Skeletal muscle satellite cell (primary cell): Measurements from ENCODE around the gene PLIN5.
"Not testable (repeated sequence)": the region's sequence is repeated elsewhere in the genome, so short reads cannot be mapped to it uniquely, and the experiment has no call there.

Experiments used
- H3K27me3 ChIP-seq: 2 replicates; pipeline ENCODE4 v1.7.0; 2013; ENCODE audit warnings: low read length; ENCODE audit not compliant: control insufficient read depth, insufficient read depth
- H3K36me3 ChIP-seq: 2 replicates; pipeline ENCODE4 v1.7.0; 2013; ENCODE audit warnings: mild to moderate bottlenecking, control low read depth, low read length; ENCODE audit not compliant: insufficient read depth
- H3K4me1 ChIP-seq: 2 replicates; pipeline ENCODE4 v1.7.0; 2013; ENCODE audit warnings: low read length; ENCODE audit not compliant: control insufficient read depth, insufficient read depth
- H3K4me2 ChIP-seq: 2 replicates; pipeline ENCODE4 v1.7.0; 2013; ENCODE audit warnings: mild to moderate bottlenecking, low read length
- H3K4me3 ChIP-seq: 2 replicates; pipeline ENCODE4 v1.7.0; 2013; ENCODE audit warnings: low read length
- H3K9ac ChIP-seq: 2 replicates; pipeline ENCODE4 v1.7.0; 2013; ENCODE audit warnings: mild to moderate bottlenecking, low read depth, low read length, moderate library complexity
- H3K9me3 ChIP-seq: replicated peaks from 2 replicates; pipeline ENCODE4 v1.7.0; 2013; ENCODE audit warnings: mild to moderate bottlenecking, control low read depth, low read length

The PLIN5 gene

DNA sequence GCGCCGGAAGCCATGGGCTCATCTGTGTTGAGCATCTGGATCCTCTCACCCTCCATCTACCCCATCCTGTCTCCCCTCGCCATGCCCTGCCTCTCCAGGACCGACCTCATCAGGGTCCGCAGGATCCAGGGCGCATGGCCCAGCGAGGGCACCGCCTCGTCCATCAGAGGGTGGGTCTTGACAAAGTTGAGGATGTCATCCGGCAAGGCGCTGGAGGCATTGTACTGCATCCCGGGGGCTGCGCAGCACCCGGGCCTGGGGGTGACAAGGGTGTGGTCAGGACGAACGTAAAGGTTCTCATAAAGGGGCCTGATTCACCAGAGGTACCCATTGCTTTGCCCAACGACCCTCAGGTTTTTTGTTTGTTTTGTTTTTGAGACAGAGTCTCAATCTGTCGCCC is 15.0 kb upstream of the PLIN5 start:
- Histone ChIP-seq H3K4me2 (no peak overlapping the region), H3K4me1 (no peaks in the 10 kb centered on the region), H3K36me3 (no peaks in the 10 kb centered on the region), H3K27me3 (peaks cover 4% of the 10 kb centered on the region), H3K9ac (no peak overlapping the region), H3K9me3 (no peaks in the 10 kb centered on the region), H3K4me3 (no peak overlapping the region)

GRCh38 chr19:4548238-4548584 is 13.2 kb upstream of the PLIN5 start:
- H3K4me2 ChIP-seq: no peak overlapping the region
- no peaks in the 10 kb centered on the region for H3K36me3 ChIP-seq
- H3K4me1 ChIP-seq: no peaks in the 10 kb centered on the region

DNA sequence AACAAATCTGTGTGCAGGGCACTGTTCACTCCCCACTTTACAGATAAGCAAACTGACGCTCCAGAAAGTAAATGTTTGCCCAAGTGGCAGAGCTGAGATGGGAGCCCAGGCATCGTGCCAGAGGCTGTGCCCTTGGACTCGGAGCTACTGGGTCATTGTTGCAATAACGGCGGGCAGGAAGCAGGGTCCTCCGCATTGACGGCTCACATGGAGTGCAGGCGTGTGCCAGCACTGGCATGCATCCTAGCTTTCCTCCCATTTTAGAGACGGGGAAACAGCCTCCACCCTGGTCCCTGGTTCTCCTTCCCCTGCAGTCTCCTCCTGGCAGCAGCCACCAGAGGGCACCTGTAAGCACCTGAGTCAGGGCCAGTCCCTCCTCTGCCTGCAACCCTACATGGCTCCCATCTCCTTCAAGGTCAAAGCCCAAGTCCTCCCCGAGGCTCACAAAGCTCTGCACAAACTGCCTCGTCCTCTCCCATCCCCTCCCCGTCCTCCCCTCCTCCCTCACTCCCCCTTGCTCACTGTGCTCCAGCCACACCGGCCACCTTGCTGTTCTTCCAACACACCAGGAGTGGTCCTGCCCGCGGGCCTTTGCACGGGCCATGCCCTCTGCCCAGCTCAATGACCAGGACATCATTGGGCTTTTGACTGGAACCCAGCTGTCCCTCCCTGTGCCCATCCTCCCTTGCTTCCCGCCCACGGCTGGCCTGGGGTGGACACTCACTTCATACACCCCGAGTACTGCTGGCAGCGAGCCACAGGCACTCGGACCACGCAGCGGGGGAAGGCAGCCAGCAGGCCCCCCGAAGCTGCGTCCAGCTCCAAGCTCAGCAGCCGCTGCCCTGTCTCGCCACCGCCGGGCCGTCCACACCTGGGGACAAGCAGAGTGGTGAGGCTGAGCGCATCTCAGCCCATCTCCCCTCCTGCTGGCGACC is 12.5 kb upstream of the PLIN5 start:
- H3K27me3 ChIP-seq: peaks cover 4% of the 10 kb centered on the region
- H3K9ac ChIP-seq: no peak overlapping the region
- H3K36me3 ChIP-seq: no peaks in the 10 kb centered on the region
- H3K4me2 ChIP-seq: no peak overlapping the region
- H3K4me3 ChIP-seq: no peak overlapping the region
- H3K9me3 ChIP-seq: no peaks in the 10 kb centered on the region
- no peaks in the 10 kb centered on the region for H3K4me1 ChIP-seq

More at GRCh38 chr19:4548238-4548584, 13.2 kb upstream of the PLIN5 start:
- Histone ChIP-seq H3K9ac (no peak overlapping the region), H3K9me3 (no peaks in the 10 kb centered on the region), H3K27me3 (peaks cover 4% of the 10 kb centered on the region), H3K4me3 (no peak overlapping the region)

GRCh38 chr19:4543842-4544647 is 9.0 kb upstream of the PLIN5 start:
- no peak overlapping the region for H3K9ac ChIP-seq
- H3K27me3 ChIP-seq: peaks cover 14% of the 10 kb centered on the region
- no peak overlapping the region for H3K4me2 ChIP-seq
- H3K4me1 ChIP-seq: no peaks in the 10 kb centered on the region
- no peaks in the 10 kb centered on the region for H3K36me3 ChIP-seq
- H3K4me3 ChIP-seq: no peak overlapping the region
- H3K9me3 ChIP-seq: no peaks in the 10 kb centered on the region

DNA sequence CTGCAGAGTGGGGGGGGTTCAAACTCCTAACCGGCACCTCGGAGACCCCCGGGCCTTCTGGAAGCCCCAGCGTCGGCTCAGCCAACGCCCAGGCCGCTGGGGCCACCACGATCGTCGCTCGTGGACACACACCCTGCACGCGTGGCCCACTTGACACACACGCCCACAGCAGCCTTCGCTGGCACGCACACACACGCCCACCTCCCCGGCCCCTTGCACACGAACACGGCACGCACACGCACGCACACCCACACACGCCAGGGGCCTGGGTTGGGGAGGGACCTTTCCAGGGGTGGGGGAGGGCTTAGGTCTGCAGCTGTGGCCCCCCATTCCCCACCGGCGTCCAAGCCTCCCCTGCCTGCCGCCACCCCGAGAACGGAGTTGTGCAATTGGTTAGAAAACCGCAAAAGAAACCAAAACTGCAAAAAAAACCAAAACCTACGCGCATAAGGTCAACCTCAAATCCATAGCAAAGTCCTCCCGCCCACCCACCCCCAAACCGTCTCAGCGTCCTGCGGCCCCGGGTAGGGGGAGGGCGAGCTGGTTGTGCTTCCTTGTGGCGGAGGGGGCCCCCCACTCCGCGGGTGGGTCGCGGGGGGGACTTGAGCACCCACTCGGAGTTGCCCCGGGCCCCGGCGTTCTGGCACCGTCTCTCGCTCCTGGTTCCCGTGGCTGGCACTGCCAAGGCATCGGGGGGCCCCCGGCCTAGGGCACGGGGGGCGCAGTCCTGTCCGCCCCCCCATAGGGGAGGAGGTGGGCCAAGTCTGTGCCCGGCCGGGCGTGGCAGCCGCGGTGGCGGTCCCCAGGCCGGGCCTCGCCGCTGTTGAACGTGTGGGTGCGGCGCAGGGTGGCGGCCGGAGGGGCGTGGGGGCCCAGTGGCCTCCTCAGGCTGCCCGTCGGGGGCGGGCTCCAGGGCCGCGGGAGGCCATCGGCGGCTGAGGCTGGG is 8.1 kb upstream of the PLIN5 start:
- Histone ChIP-seq H3K4me2 (no peak overlapping the region), H3K27me3 (peaks cover 22% of the 10 kb centered on the region), H3K4me3 (no peak overlapping the region), H3K4me1 (no peaks in the 10 kb centered on the region), H3K36me3 (no peaks in the 10 kb centered on the region), H3K9ac (no peak overlapping the region), H3K9me3 (no peaks in the 10 kb centered on the region)

DNA sequence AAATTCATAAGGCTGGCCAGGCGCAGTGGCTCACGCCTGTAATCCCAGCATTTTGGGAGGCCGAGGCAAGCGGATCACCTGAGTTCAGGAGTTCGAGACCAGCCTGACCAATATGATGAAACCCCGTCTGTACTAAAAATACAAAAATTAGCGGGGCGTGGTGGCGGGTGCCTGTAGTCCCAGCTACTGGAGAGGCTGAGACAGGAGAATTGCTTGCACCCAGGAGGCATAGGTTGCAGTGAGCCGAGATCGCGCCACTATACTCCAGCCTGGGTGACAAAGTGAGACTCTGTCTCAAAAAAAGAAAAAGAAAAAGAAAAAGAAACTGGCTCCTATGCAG is 6.8 kb upstream of the PLIN5 start:
- H3K4me1 ChIP-seq, H3K4me2 ChIP-seq, H3K4me3 ChIP-seq, H3K9ac ChIP-seq, H3K36me3 ChIP-seq, H3K9me3 ChIP-seq: not testable (repeated sequence)
- peaks cover 30% of the 10 kb centered on the region for H3K27me3 ChIP-seq

- no peak overlapping the region for H3K4me3 ChIP-seq
- H3K4me1 ChIP-seq: no peaks in the 10 kb centered on the region
- H3K36me3 ChIP-seq: no peaks in the 10 kb centered on the region
- no peak overlapping the region for H3K9ac ChIP-seq
- H3K27me3 ChIP-seq: peaks cover 30% of the 10 kb centered on the region
- H3K9me3 ChIP-seq: no peaks in the 10 kb centered on the region
- H3K4me2 ChIP-seq: no peak overlapping the region
Measured at GRCh38 chr19:4541114-4541805, 6.2 kb upstream of the PLIN5 start.

DNA sequence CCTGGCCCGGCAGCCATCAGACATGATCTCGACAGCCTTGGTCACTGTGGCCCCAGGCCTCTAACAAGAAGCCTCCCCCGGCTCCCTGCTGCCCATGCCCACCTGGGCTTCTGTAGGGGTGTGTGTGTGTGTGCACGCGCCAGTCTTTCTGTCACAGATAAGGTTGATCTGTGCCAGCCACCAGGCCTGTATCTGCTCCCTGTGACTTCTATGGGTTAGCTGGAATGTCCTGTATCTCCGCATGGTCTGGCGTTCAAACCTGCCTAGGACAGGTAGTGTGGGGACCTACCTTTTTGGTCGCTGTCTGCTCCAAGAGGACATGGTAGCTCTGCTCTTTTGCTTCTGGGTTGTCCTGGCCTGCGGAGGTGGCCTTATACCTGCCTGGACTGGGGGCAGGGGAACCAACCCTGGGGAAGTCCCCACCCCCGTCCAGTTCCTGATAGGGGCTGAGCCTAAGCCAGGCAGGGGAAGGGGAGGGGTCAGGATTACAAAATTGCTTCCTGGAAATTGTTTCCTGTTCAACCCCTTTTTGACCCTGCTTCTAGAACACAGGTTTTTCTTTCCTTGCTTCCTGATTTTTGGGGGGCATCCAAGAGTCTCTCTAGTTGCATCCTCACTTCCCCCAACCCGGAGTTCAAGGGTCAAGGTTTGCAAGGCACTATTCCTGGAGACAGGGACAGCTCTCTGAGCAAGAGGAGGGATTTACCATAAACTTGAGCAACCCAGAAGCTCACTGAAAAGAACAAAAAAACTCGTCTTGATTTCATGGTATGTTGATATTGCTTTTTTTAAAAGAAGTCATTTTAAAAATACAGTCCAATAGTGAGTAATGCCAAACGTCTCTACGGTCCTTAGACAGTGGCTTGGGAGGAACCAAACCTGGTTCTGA is 4.9 kb upstream of the PLIN5 start, which contains the start of gene LRG1:
LRG1 (minus strand) TSS at position 344 of the 889 bp plus-strand sequence; CDS start at position 321, 23 bp downstream.
- no peaks in the 10 kb centered on the region for H3K36me3 ChIP-seq
- H3K9ac ChIP-seq: no peak within 1 kb of the TSS
- no peaks in the 10 kb centered on the region for H3K4me1 ChIP-seq
- H3K27me3 ChIP-seq: peaks cover 38% of the 10 kb centered on the region
- no peak within 1 kb of the TSS for H3K4me3 ChIP-seq
- no peak within 1 kb of the TSS for H3K4me2 ChIP-seq
- H3K9me3 ChIP-seq: no peaks in the 10 kb centered on the region

GRCh38 chr19:4539169-4539692 is 4.2 kb upstream of the PLIN5 start:
- H3K4me1 ChIP-seq: no peaks in the 10 kb centered on the region
- no peaks in the 10 kb centered on the region for H3K36me3 ChIP-seq
- no peaks in the 10 kb centered on the region for H3K9me3 ChIP-seq
- H3K9ac ChIP-seq: no peak overlapping the region
- H3K4me3 ChIP-seq: no peak overlapping the region
- no peak overlapping the region for H3K4me2 ChIP-seq
- peaks cover 45% of the 10 kb centered on the region for H3K27me3 ChIP-seq

GRCh38 chr19:4538601-4538954 is 3.6 kb upstream of the PLIN5 start:
- peaks cover 52% of the 10 kb centered on the region for H3K27me3 ChIP-seq
- H3K9me3 ChIP-seq: no peaks in the 10 kb centered on the region
- no peak overlapping the region for H3K4me2 ChIP-seq
- no peak overlapping the region for H3K9ac ChIP-seq
- H3K4me3 ChIP-seq: no peak overlapping the region
- H3K36me3 ChIP-seq: no peaks in the 10 kb centered on the region
- H3K4me1 ChIP-seq: no peaks in the 10 kb centered on the region
